Karpas-422 (cell line): ENCODE results near the gene XIAP. TPM values are rescaled to one million over a fixed set of nuclear protein-coding genes. Genes with fewer than 3 reads are reported as not detected.
"Not testable (repeated sequence)": the region's sequence is repeated elsewhere in the genome, so short reads cannot be mapped to it uniquely, and the experiment has no call there.

Experiments
- DNase-seq: peaks from one replicate; pipeline ENCODE4 v3.0.0-alpha.2; 2015
- H2AFZ ChIP-seq: fragments of 200-600 bp; sonication (generic); 2 replicates; pipeline ENCODE4 v1.6.1; 2014; ENCODE audit warnings: antibody characterized with exemption, low read length, mixed read lengths
- H3K27ac ChIP-seq: fragments of 200-600 bp; sonication (generic); 2 replicates; pipeline ENCODE4 v1.5.1; 2014; ENCODE audit warnings: mild to moderate bottlenecking, low read length, moderate library complexity
- H3K27me3 ChIP-seq: fragments of 200-600 bp; sonication (generic); 2 replicates; pipeline ENCODE4 v1.6.1; 2014; ENCODE audit warnings: low read length, mixed read lengths
- H3K36me3 ChIP-seq: fragments of 200-600 bp; sonication (generic); 2 replicates; pipeline ENCODE4 v1.6.1; 2014; ENCODE audit warnings: low read length, mixed read lengths; ENCODE audit not compliant: insufficient read depth
- H3K4me1 ChIP-seq: fragments of 200-600 bp; sonication (generic); 2 replicates; pipeline ENCODE4 v1.6.1; 2014; ENCODE audit warnings: mild to moderate bottlenecking, low read length, mixed read lengths
- H3K4me2 ChIP-seq: fragments of 200-600 bp; sonication (generic); 2 replicates; pipeline ENCODE4 v1.6.1; 2014; ENCODE audit warnings: low read length, low read depth, mild to moderate bottlenecking; ENCODE audit not compliant: poor library complexity, severe bottlenecking
- H3K4me3 ChIP-seq: fragments of 200-600 bp; sonication (generic); 2 replicates; pipeline ENCODE4 v1.5.1; 2014; ENCODE audit warnings: mild to moderate bottlenecking, antibody characterized with exemption, low read length, mixed read lengths
- H3K79me2 ChIP-seq: fragments of 200-600 bp; sonication (generic); 2 replicates; pipeline ENCODE4 v1.6.1; 2014; ENCODE audit warnings: mild to moderate bottlenecking, low read length, mixed read lengths
- H3K9ac ChIP-seq: fragments of 200-600 bp; sonication (generic); 2 replicates; pipeline ENCODE4 v1.6.0; 2014; ENCODE audit warnings: low read length
- H3K9me2 ChIP-seq: fragments of 200-600 bp; sonication (generic), shearing (Covaris generic); replicated peaks from 2 replicates; pipeline ENCODE4 v1.6.0; 2014; ENCODE audit warnings: mild to moderate bottlenecking, low read length, moderate library complexity; ENCODE audit not compliant: insufficient read depth
- H3K9me3 ChIP-seq: fragments of 300-700, 200-600 bp; sonication (generic); 2 replicates; pipeline ENCODE4 v1.6.1; 2014; ENCODE audit warnings: low read length, mixed read lengths
- H4K20me1 ChIP-seq: fragments of 200-600 bp; sonication (generic); 2 replicates; pipeline ENCODE4 v1.6.1; 2014; ENCODE audit warnings: mild to moderate bottlenecking, antibody characterized with exemption, low read length, low read depth; ENCODE audit not compliant: insufficient read depth
- total RNA-seq: library from RNA; depleted of rRNA; stranded (reverse); fragments of >200 nt; shearing (Covaris generic); gene quantifications from 2 replicates; pipeline ENCODE4 v1.2.3, GENCODE V29; 2014; ENCODE audit warnings: low replicate concordance; rRNA removed

XIAP gene
- total RNA-seq = 20.0 and 23.3 TPM in 2 replicates

GRCh38 chrX:123859846-123860838 is at the start of gene XIAP:
Gene XIAP (plus strand): TSS chrX:123860053. CDS start chrX:123885663, 25,610 bp downstream.
- peak; percentile 90 for DNase-seq
- no peaks in the 10 kb centered on the region for H3K9me3 ChIP-seq
- peak within 1 kb of the TSS; percentile 89 for H3K27ac ChIP-seq
- no peaks in the 10 kb centered on the region for H3K36me3 ChIP-seq
- H3K4me3 ChIP-seq = peak within 1 kb of the TSS; percentile 79
- H3K9me2 ChIP-seq = no peaks in the 10 kb centered on the region
- H3K9ac ChIP-seq = peak within 1 kb of the TSS; percentile 92
- peaks cover 11% of the 10 kb centered on the region; the same call in 1 of the 2 replicates for H3K4me1 ChIP-seq
- H3K27me3 ChIP-seq = no peaks in the 10 kb centered on the region
- peaks cover 48% of the 10 kb centered on the region for H3K79me2 ChIP-seq
- H4K20me1 ChIP-seq = no peaks in the 10 kb centered on the region
- H2AFZ ChIP-seq = peak within 1 kb of the TSS; percentile 72; the same call in 1 of the 2 replicates
- H3K4me2 ChIP-seq = peak within 1 kb of the TSS; percentile 79

- no peaks in the 10 kb centered on the region for H3K9me3 ChIP-seq
- H3K27me3 ChIP-seq = no peaks in the 10 kb centered on the region
- no peaks in the 10 kb centered on the region for H3K79me2 ChIP-seq
- H3K27ac ChIP-seq = no peak overlapping the region
- H3K4me1 ChIP-seq = no peaks in the 10 kb centered on the region
- H3K9ac ChIP-seq = no peak overlapping the region
- no peaks in the 10 kb centered on the region for H3K36me3 ChIP-seq
- H3K4me3 ChIP-seq = no peak overlapping the region
- H3K4me2 ChIP-seq = no peak overlapping the region
- no peak overlapping the region for H2AFZ ChIP-seq
- no peak for DNase-seq
- H3K9me2 ChIP-seq = no peaks in the 10 kb centered on the region
- H4K20me1 ChIP-seq = no peaks in the 10 kb centered on the region
Observed at GRCh38 chrX:123814343-123814742, 45.5 kb upstream of the XIAP start.

GRCh38 chrX:123814934-123815394 is 44.9 kb upstream of the XIAP start:
- not testable (repeated sequence) for H3K36me3 ChIP-seq, H3K9ac ChIP-seq, H3K9me2 ChIP-seq, H3K27ac ChIP-seq, H3K4me2 ChIP-seq, DNase-seq, H2AFZ ChIP-seq, H3K4me3 ChIP-seq, H3K4me1 ChIP-seq, H4K20me1 ChIP-seq, H3K27me3 ChIP-seq, H3K79me2 ChIP-seq, H3K9me3 ChIP-seq

- H3K4me1 ChIP-seq = no peaks in the 10 kb centered on the region
- H3K9me3 ChIP-seq = no peaks in the 10 kb centered on the region
- no peaks in the 10 kb centered on the region for H3K27me3 ChIP-seq
- no peak overlapping the region for H3K4me2 ChIP-seq
- DNase-seq = no peak
- no peak overlapping the region for H3K9ac ChIP-seq
- no peak overlapping the region for H3K27ac ChIP-seq
- H4K20me1 ChIP-seq = no peaks in the 10 kb centered on the region
- H3K9me2 ChIP-seq = no peaks in the 10 kb centered on the region
- no peaks in the 10 kb centered on the region for H3K36me3 ChIP-seq
- H3K4me3 ChIP-seq = no peak overlapping the region
- no peaks in the 10 kb centered on the region for H3K79me2 ChIP-seq
- no peak overlapping the region for H2AFZ ChIP-seq
Observed at GRCh38 chrX:123817288-123817894, 42.5 kb upstream of the XIAP start.

GRCh38 chrX:123818243-123818642 is 41.6 kb upstream of the XIAP start:
- Histone ChIP-seq H4K20me1 (no peaks in the 10 kb centered on the region), H3K4me2 (no peak overlapping the region), H3K27me3 (no peaks in the 10 kb centered on the region), H3K9me3 (no peaks in the 10 kb centered on the region), H3K27ac (no peak overlapping the region), H3K79me2 (no peaks in the 10 kb centered on the region), H3K9ac (no peak overlapping the region), H3K9me2 (no peaks in the 10 kb centered on the region), H3K4me3 (no peak overlapping the region), H3K4me1 (no peaks in the 10 kb centered on the region), H2AFZ (no peak overlapping the region), H3K36me3 (no peaks in the 10 kb centered on the region)
- no peak for DNase-seq

GRCh38 chrX:123822965-123823364 is 36.9 kb upstream of the XIAP start:
- H3K9me2 ChIP-seq = no peaks in the 10 kb centered on the region
- no peak overlapping the region for H3K27ac ChIP-seq
- H3K4me3 ChIP-seq = no peak overlapping the region
- H3K27me3 ChIP-seq = no peaks in the 10 kb centered on the region
- H3K79me2 ChIP-seq = no peaks in the 10 kb centered on the region
- DNase-seq = no peak
- no peak overlapping the region for H2AFZ ChIP-seq
- H3K4me1 ChIP-seq = no peaks in the 10 kb centered on the region
- no peaks in the 10 kb centered on the region for H3K36me3 ChIP-seq
- no peaks in the 10 kb centered on the region for H3K9me3 ChIP-seq
- H3K9ac ChIP-seq = no peak overlapping the region
- H3K4me2 ChIP-seq = no peak overlapping the region
- no peaks in the 10 kb centered on the region for H4K20me1 ChIP-seq

- no peak overlapping the region for H3K27ac ChIP-seq
- no peak overlapping the region for H2AFZ ChIP-seq
- DNase-seq = peak; percentile 43
- no peak overlapping the region for H3K4me2 ChIP-seq
- no peaks in the 10 kb centered on the region for H3K4me1 ChIP-seq
- no peak overlapping the region for H3K4me3 ChIP-seq
- no peaks in the 10 kb centered on the region for H3K9me3 ChIP-seq
- H3K9me2 ChIP-seq = no peaks in the 10 kb centered on the region
- H3K79me2 ChIP-seq = no peaks in the 10 kb centered on the region
- no peaks in the 10 kb centered on the region for H4K20me1 ChIP-seq
- H3K27me3 ChIP-seq = no peaks in the 10 kb centered on the region
- H3K9ac ChIP-seq = no peak overlapping the region
- H3K36me3 ChIP-seq = no peaks in the 10 kb centered on the region
Observed at GRCh38 chrX:123830309-123830708, 29.5 kb upstream of the XIAP start.

GRCh38 chrX:123833387-123833786 is 26.5 kb upstream of the XIAP start:
- no peak overlapping the region for H3K4me2 ChIP-seq
- no peak overlapping the region for H3K27ac ChIP-seq
- DNase-seq = peak; percentile 86
- H4K20me1 ChIP-seq = no peaks in the 10 kb centered on the region
- H3K9ac ChIP-seq = no peak overlapping the region
- no peaks in the 10 kb centered on the region for H3K79me2 ChIP-seq
- no peak overlapping the region for H3K4me3 ChIP-seq
- no peaks in the 10 kb centered on the region for H3K9me3 ChIP-seq
- no peaks in the 10 kb centered on the region for H3K27me3 ChIP-seq
- no peaks in the 10 kb centered on the region for H3K36me3 ChIP-seq
- no peak overlapping the region for H2AFZ ChIP-seq
- no peaks in the 10 kb centered on the region for H3K9me2 ChIP-seq
- H3K4me1 ChIP-seq = no peaks in the 10 kb centered on the region
